Esophagus muscularis mucosa (tissue), 3 donors: ENCODE results near the gene COMMD1.

Experiments
- POLR2AphosphoS5 ChIP-seq, 2 donors: sonication (generic); formaldehyde crosslinking; IDR thresholded peaks; one replicate each; pipeline ENCODE4 v1.6.1; 2017; ENCODE audit warnings: antibody characterized with exemption in 2 of 2
- TF ChIP-seq, protein P1 (sequence below), 3 experiments: fragments of 200-600 bp in 2 of 3; fragments of 450-650 bp in 1 of 3; sonication (generic) in 2 of 3; IDR thresholded peaks; one replicate each; pipeline ENCODE4 v1.5.1; 2017 to 2019; ENCODE audit warnings: antibody characterized with exemption in 3 of 3, mild to moderate bottlenecking in 2 of 3, moderate library complexity in 1 of 3

DNA sequence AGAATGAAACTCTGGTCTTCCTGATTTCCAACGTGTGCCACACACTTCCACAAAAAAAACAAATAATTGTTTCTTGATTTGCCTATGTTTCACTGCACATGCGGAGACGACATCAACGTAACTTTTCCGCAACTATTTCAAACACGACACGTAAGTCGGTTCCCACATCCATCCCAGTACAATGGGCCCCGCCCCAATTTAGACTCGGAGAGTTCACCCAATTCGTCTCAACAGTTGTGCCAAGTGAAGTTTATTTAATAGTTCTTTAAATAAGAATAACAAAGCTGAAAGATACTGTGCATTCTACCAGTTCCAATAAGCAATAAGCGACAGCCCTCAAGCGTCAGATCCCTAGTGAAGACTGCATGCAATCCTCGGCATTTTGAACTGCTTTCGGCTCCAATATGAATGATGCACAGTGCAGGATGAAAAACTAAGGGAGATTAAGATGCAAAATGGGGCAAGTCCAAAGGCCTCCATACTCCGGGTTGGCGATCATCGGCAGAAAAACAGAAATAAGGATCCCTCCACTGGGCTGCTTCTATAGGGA is 17.7 kb upstream of the COMMD1 start:
- TF ChIP-seq, protein P1, sequence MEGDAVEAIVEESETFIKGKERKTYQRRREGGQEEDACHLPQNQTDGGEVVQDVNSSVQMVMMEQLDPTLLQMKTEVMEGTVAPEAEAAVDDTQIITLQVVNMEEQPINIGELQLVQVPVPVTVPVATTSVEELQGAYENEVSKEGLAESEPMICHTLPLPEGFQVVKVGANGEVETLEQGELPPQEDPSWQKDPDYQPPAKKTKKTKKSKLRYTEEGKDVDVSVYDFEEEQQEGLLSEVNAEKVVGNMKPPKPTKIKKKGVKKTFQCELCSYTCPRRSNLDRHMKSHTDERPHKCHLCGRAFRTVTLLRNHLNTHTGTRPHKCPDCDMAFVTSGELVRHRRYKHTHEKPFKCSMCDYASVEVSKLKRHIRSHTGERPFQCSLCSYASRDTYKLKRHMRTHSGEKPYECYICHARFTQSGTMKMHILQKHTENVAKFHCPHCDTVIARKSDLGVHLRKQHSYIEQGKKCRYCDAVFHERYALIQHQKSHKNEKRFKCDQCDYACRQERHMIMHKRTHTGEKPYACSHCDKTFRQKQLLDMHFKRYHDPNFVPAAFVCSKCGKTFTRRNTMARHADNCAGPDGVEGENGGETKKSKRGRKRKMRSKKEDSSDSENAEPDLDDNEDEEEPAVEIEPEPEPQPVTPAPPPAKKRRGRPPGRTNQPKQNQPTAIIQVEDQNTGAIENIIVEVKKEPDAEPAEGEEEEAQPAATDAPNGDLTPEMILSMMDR (IDR thresholded peaks at IDR 0.05): no peak
- TF ChIP-seq POLR2AphosphoS5 (IDR thresholded peaks at IDR 0.05): no peak
